NCI-H128 (cell line): Measurements from ENCODE around the gene SPACA5.
"Not testable (repeated sequence)": the region's sequence is repeated elsewhere in the genome, so short reads cannot be mapped to it uniquely, and the experiment has no call there.

Experiments used
- DNase-seq: peaks from one replicate; lab custom pipeline; 2025; ENCODE audit not compliant: unreplicated experiment; lab: John Stamatoyannopoulos, UW

Gene SPACA5

GRCh38 chrX:48006688-48007087 is at the start of gene SPACA5:
TSS of gene SPACA5 (plus strand) at chrX:48006988. CDS start at chrX:48007803, 815 bp downstream.
- not testable (repeated sequence) for DNase-seq

GRCh38 chrX:47958206-47958605 is 48.6 kb upstream of the SPACA5 start:
- not testable (repeated sequence) for DNase-seq

GRCh38 chrX:47958761-47959342 is 47.9 kb upstream of the SPACA5 start:
- no peak for DNase-seq

GRCh38 chrX:47960406-47960805 is 46.4 kb upstream of the SPACA5 start:
- DNase-seq, result no peak

GRCh38 chrX:47961830-47962229 is 45.0 kb upstream of the SPACA5 start:
- DNase-seq, result not testable (repeated sequence)

GRCh38 chrX:47965526-47965925 is 41.3 kb upstream of the SPACA5 start:
- DNase-seq, result not testable (repeated sequence)

- no peak for DNase-seq
These were observed 33.6 kb upstream of the SPACA5 start for GRCh38 chrX:47973235-47973634.

- no peak for DNase-seq
These were observed 30.3 kb upstream of the SPACA5 start for GRCh38 chrX:47976254-47977151.

- no peak for DNase-seq
These were observed 15.3 kb upstream of the SPACA5 start for GRCh38 chrX:47991263-47992094.

GRCh38 chrX:47992095-47992380 is 14.8 kb upstream of the SPACA5 start:
- no peak for DNase-seq

GRCh38 chrX:47992669-47993068 is 14.1 kb upstream of the SPACA5 start:
- DNase-seq, result no peak

- no peak for DNase-seq
These were observed 5.5 kb upstream of the SPACA5 start for GRCh38 chrX:48001260-48001659.

GRCh38 chrX:48002319-48002718 is 4.5 kb upstream of the SPACA5 start:
- DNase-seq, result no peak

- DNase-seq, result no peak
These were observed 3.9 kb upstream of the SPACA5 start for GRCh38 chrX:48002929-48003328.

- no peak for DNase-seq
These were observed 3.4 kb upstream of the SPACA5 start for GRCh38 chrX:48003367-48003757.

- DNase-seq, result peak; percentile 94
These were observed 2.9 kb upstream of the SPACA5 start, which contains the start of gene ZNF182 for GRCh38 chrX:48003758-48004457. TSS of gene ZNF182 (minus strand) at chrX:48003989. CDS start at chrX:48002609, 1,380 bp downstream.

GRCh38 chrX:48009445-48009960 is 2.7 kb downstream of the SPACA5 start:
- not testable (repeated sequence) for DNase-seq

- not testable (repeated sequence) for DNase-seq
These were observed 10.0 kb downstream of the SPACA5 start for GRCh38 chrX:48016583-48017310.

- not testable (repeated sequence) for DNase-seq
These were observed 13.1 kb downstream of the SPACA5 start for GRCh38 chrX:48019892-48020291.

- not testable (repeated sequence) for DNase-seq
These were observed 13.7 kb downstream of the SPACA5 start for GRCh38 chrX:48020472-48020871.
